Keratinocyte (primary cell): Measurements from ENCODE around the gene TOP3B. TPM values are rescaled to one million over a fixed set of nuclear protein-coding genes. Genes with fewer than 3 reads are reported as not detected.

Source experiments
- DNase-seq: peaks from one replicate; pipeline ENCODE4 v3.0.0-alpha.2; 2011; ENCODE audit warnings: low read depth, missing footprints, low spot score
- FAIRE-seq: peaks from 2 replicates; lab custom pipeline; 2011; peaks lifted over from hg19 to GRCh38; lab: Jason Lieb, UNC
- H2AFZ ChIP-seq: 2 replicates; pipeline ENCODE4 v1.6.0; 2012; ENCODE audit warnings: low read length, control low read depth, inconsistent platforms; ENCODE audit not compliant: control insufficient read depth
- H3K27ac ChIP-seq: 2 replicates; pipeline ENCODE4 v1.5.1; 2011; ENCODE audit warnings: low read length; ENCODE audit not compliant: control insufficient read depth, insufficient read depth
- H3K27me3 ChIP-seq: 3 replicates; pipeline ENCODE4 v1.6.0; 2011; ENCODE audit warnings: low read length; ENCODE audit not compliant: control insufficient read depth, insufficient read depth; ENCODE audit errors: extremely low read depth
- H3K36me3 ChIP-seq, 2 experiments: 2 replicates in 1 of 2; 3 replicates in 1 of 2; pipeline ENCODE4 v1.5.1; 2011; ENCODE audit warnings: low read length in 2 of 2, mild to moderate bottlenecking in 1 of 2; ENCODE audit not compliant: control insufficient read depth in 2 of 2, insufficient read depth in 2 of 2; ENCODE audit errors: extremely low read depth in 1 of 2
- H3K4me1 ChIP-seq: 3 replicates; pipeline ENCODE4 v1.5.1; 2011; ENCODE audit warnings: low read length; ENCODE audit not compliant: control insufficient read depth, insufficient read depth; ENCODE audit errors: extremely low read depth
- H3K4me2 ChIP-seq: 3 replicates; pipeline ENCODE4 v1.6.0; 2011; ENCODE audit warnings: low read depth, low read length; ENCODE audit not compliant: control insufficient read depth, insufficient read depth; ENCODE audit errors: extremely low read depth
- H3K4me3 ChIP-seq, 3 experiments: fragments of 200-600 bp in 1 of 3; sonication (generic) in 1 of 3; 2 replicates in 2 of 3; 3 replicates in 1 of 3; pipeline ENCODE4 v1.5.1; 2011 to 2016; ENCODE audit warnings: low read length in 3 of 3, mild to moderate bottlenecking in 3 of 3, control low read depth in 2 of 3, inconsistent platforms in 1 of 3, low read depth in 1 of 3, mixed read lengths in 1 of 3, mixed run types in 1 of 3, moderate library complexity in 1 of 3; ENCODE audit not compliant: control insufficient read depth in 2 of 3, insufficient read depth in 2 of 3; ENCODE audit errors: extremely low read depth in 1 of 3
- H3K79me2 ChIP-seq: 2 replicates; pipeline ENCODE4 v1.6.0; 2012; ENCODE audit warnings: low read length; ENCODE audit not compliant: control insufficient read depth, insufficient read depth
- H3K9ac ChIP-seq: 3 replicates; pipeline ENCODE4 v1.6.0; 2011; ENCODE audit warnings: low read length; ENCODE audit not compliant: control insufficient read depth, insufficient read depth; ENCODE audit errors: extremely low read depth
- H3K9me1 ChIP-seq: 3 replicates; pipeline ENCODE4 v1.6.0; 2011; ENCODE audit warnings: low read length; ENCODE audit not compliant: control insufficient read depth, insufficient read depth; ENCODE audit errors: extremely low read depth
- H3K9me3 ChIP-seq: 2 replicates; pipeline ENCODE4 v1.5.1; 2012; ENCODE audit warnings: low read depth, low read length; ENCODE audit not compliant: control insufficient read depth
- H4K20me1 ChIP-seq: 3 replicates; pipeline ENCODE4 v1.6.0; 2011; ENCODE audit warnings: low read length; ENCODE audit not compliant: control insufficient read depth, insufficient read depth; ENCODE audit errors: extremely low read depth
- EZH2 ChIP-seq: IDR thresholded peaks from one replicate; pipeline ENCODE4 v1.6.1; 2012; ENCODE audit warnings: inconsistent platforms, mild to moderate bottlenecking, low read length, moderate library complexity
- dilution Hi-C: fragments of 300-500 bp; cut with MboI; formaldehyde crosslinking; loops from one replicate; pipeline ENCODE4 v1.7.0; 2020; ENCODE audit warnings: low sequenced_read_pairs; ENCODE audit not compliant: extremely low pct_ligation_motif_present
- polyA plus RNA-seq, 5 experiments: library from polyadenylated mRNA; depleted of rRNA in 3 of 5; stranded (reverse) in 3 of 5; stranded (forward) in 1 of 5; unstranded in 1 of 5; fragments of >200 nt; gene quantifications; 1 replicate in 1 of 5; 2 replicates in 3 of 5; 3 replicates in 1 of 5; pipeline versions ENCODE4 v1.2.1 to v1.2.3, GENCODE V29; 2011 to 2012; ENCODE audit warnings: missing spikeins in 2 of 5, low read depth in 1 of 5, low replicate concordance in 1 of 5
- TF ChIP-seq, protein P1 (sequence below), 3 experiments: IDR thresholded peaks in 1 of 3; conservative IDR thresholded peaks in 1 of 3; optimal IDR thresholded peaks in 1 of 3; 2 replicates in 2 of 3; 3 replicates in 1 of 3; pipeline versions ENCODE3 to v1.5.1; 2011; ENCODE audit warnings: low read length in 3 of 3, mild to moderate bottlenecking in 3 of 3, moderate library complexity in 2 of 3, control low read depth in 1 of 3, inconsistent platforms in 1 of 3; ENCODE audit not compliant: insufficient read depth in 2 of 3; ENCODE audit errors: extremely low read depth in 1 of 3

Gene TOP3B
- polyA plus RNA-seq, 1 donor (not counting 4 experiments of a cell fraction or from before 2014, with no cell fraction given), result 13.8 TPM

DNA sequence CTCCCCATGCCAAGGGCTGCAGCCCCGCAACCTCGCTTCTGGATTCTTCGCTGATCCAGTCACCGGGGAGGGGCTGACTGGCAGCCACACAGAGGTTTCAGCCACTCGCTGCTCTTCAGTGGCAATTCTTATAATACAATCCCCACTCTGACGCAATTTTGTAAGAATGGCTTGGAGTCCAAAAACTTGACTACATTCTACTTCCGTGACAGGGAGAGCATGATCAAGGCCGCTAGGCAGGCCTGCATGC lies 44.8 kb downstream of the TOP3B start:
- Histone ChIP-seq H3K9me3 (no peaks in the 10 kb centered on the region), H3K79me2 (peaks cover 2% of the 10 kb centered on the region), H3K4me3 (peak overlapping the region in 2 of 3 experiments; percentile 50 to 80), H3K36me3 (peaks cover 15 to 36% of the 10 kb centered on the region in 2 experiments), H3K9me1 (no peaks in the 10 kb centered on the region), H3K27ac (peak overlapping the region; percentile 89), H3K9ac (peak overlapping the region; percentile 85), H4K20me1 (no peaks in the 10 kb centered on the region), H3K4me2 (peak overlapping the region; percentile 91), H3K27me3 (no peaks in the 10 kb centered on the region), H2AFZ (peak overlapping the region; percentile 55), H3K4me1 (peaks cover 41% of the 10 kb centered on the region)
- DNase-seq (peak; percentile 78), FAIRE-seq (no peak)
- TF ChIP-seq, protein P1, sequence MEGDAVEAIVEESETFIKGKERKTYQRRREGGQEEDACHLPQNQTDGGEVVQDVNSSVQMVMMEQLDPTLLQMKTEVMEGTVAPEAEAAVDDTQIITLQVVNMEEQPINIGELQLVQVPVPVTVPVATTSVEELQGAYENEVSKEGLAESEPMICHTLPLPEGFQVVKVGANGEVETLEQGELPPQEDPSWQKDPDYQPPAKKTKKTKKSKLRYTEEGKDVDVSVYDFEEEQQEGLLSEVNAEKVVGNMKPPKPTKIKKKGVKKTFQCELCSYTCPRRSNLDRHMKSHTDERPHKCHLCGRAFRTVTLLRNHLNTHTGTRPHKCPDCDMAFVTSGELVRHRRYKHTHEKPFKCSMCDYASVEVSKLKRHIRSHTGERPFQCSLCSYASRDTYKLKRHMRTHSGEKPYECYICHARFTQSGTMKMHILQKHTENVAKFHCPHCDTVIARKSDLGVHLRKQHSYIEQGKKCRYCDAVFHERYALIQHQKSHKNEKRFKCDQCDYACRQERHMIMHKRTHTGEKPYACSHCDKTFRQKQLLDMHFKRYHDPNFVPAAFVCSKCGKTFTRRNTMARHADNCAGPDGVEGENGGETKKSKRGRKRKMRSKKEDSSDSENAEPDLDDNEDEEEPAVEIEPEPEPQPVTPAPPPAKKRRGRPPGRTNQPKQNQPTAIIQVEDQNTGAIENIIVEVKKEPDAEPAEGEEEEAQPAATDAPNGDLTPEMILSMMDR (optimal IDR thresholded peaks at IDR 0.05 in 1 of 3, IDR thresholded peaks at IDR 0.05 in 1 of 3, conservative IDR thresholded peaks at IDR 0.05 in 1 of 3; ENCODE audit: extremely low read depth in 1 of 3, insufficient read depth in 2 of 3, low read length in 3 of 3), result no peak
- TF ChIP-seq EZH2, result no peak
- dilution Hi-C loops, result loop anchor here (10.0 kb wide), 1 partner anchor 83 kb away; no protein-coding TSS in a partner anchor

- Histone ChIP-seq H4K20me1 (no peaks in the 10 kb centered on the region), H3K9ac (peak overlapping the region; percentile 85), H3K4me1 (peaks cover 36% of the 10 kb centered on the region), H3K4me3 (peak overlapping the region in 2 of 3 experiments; percentile 50 to 80), H3K4me2 (peak overlapping the region; percentile 91), H3K9me3 (no peaks in the 10 kb centered on the region), H3K9me1 (no peaks in the 10 kb centered on the region), H3K27ac (peak overlapping the region; percentile 89), H2AFZ (peak overlapping the region; percentile 55), H3K27me3 (no peaks in the 10 kb centered on the region), H3K79me2 (peaks cover 2% of the 10 kb centered on the region), H3K36me3 (peaks cover 20 to 39% of the 10 kb centered on the region in 2 experiments)
- DNase-seq, result no peak
- TF ChIP-seq EZH2, result no peak
- TF ChIP-seq, protein P1 (optimal IDR thresholded peaks at IDR 0.05 in 1 of 3, IDR thresholded peaks at IDR 0.05 in 1 of 3, conservative IDR thresholded peaks at IDR 0.05 in 1 of 3; ENCODE audit: extremely low read depth in 1 of 3, insufficient read depth in 2 of 3, low read length in 3 of 3), result no peak
- dilution Hi-C loops, result loop anchor here (10.0 kb wide), 1 partner anchor 82 kb away; no protein-coding TSS in a partner anchor
- FAIRE-seq, result no peak
Observed at GRCh38 chr22:21937041-21937820, 45.4 kb downstream of the TOP3B start.
